GM18951 (cell line): Measurements from ENCODE around the gene ZBTB45.
"Not testable (repeated sequence)": the region's sequence is repeated elsewhere in the genome, so short reads cannot be mapped to it uniquely, and the experiment has no call there.

Experiments used
- POLR2A ChIP-seq: IDR thresholded peaks from 4 replicates; pipeline ENCODE4 v1.6.1; 2011; ENCODE audit warnings: mild to moderate bottlenecking; ENCODE audit not compliant: insufficient read length, insufficient read depth; ENCODE audit errors: extremely low read depth
- in situ Hi-C: fragments of 300-500 bp; cut with MboI; formaldehyde crosslinking; loops from one replicate; pipeline ENCODE4 v1.12.0; 2022; ENCODE audit warnings: low sequenced_read_pairs, mixed read lengths, inconsistent platforms; ENCODE audit not compliant: unreplicated experiment

The ZBTB45 gene

GRCh38 chr19:58475714-58476497, 43.7 kb downstream of the ZBTB45 start, which contains the start of gene ZNF446:
TSS of gene ZNF446 (plus strand) at chr19:58476352. CDS start at chr19:58477219, 867 bp downstream.
- in situ Hi-C loops: no loop called here
- peak; percentile 67 for TF ChIP-seq POLR2A

- no peak for TF ChIP-seq POLR2A
- in situ Hi-C loops: no loop called here
Measured at GRCh38 chr19:58474997-58475713, 44.5 kb downstream of the ZBTB45 start.

- in situ Hi-C loops: no loop called here
- TF ChIP-seq POLR2A: no peak
Measured at GRCh38 chr19:58474291-58474996, 45.2 kb downstream of the ZBTB45 start.

GRCh38 chr19:58473775-58474174, 45.8 kb downstream of the ZBTB45 start:
- TF ChIP-seq POLR2A: no peak
- in situ Hi-C loops: no loop called here

- no peak for TF ChIP-seq POLR2A
- in situ Hi-C loops: no loop called here
Measured at GRCh38 chr19:58471736-58472135, 47.9 kb downstream of the ZBTB45 start.

GRCh38 chr19:58470837-58471543, 48.6 kb downstream of the ZBTB45 start:
- in situ Hi-C loops: not testable (repeated sequence)

- in situ Hi-C loops: no loop called here
- TF ChIP-seq POLR2A: no peak
Measured at GRCh38 chr19:58469241-58470013, 50.2 kb downstream of the ZBTB45 start.

- TF ChIP-seq POLR2A: no peak
- in situ Hi-C loops: no loop called here
Measured at GRCh38 chr19:58468216-58468839, 51.3 kb downstream of the ZBTB45 start.

GRCh38 chr19:58466760-58467589, 52.6 kb downstream of the ZBTB45 start, which contains the start of gene ZNF324:
TSS of gene ZNF324 (plus strand) at chr19:58467080. CDS start at chr19:58469186, 2,106 bp downstream.
- in situ Hi-C loops: no loop called here
- peak; percentile 79 for TF ChIP-seq POLR2A

- in situ Hi-C loops: no loop called here
- TF ChIP-seq POLR2A: no peak
Measured at GRCh38 chr19:58466089-58466759, 53.4 kb downstream of the ZBTB45 start.
